Liver (tissue), 3 donors: ENCODE measurements around the gene SYNPR.

Source experiments
- GABPA ChIP-seq, 2 donors: IDR thresholded peaks in 1 of 2; conservative IDR thresholded peaks in 1 of 2; 2 replicates each; pipeline ENCODE4 v1.6.1; 2016; ENCODE audit warnings: antibody characterized with exemption in 2 of 2, mild to moderate bottlenecking in 1 of 2, moderate library complexity in 1 of 2
- HNF4G ChIP-seq: IDR thresholded peaks from 2 replicates; pipeline ENCODE4 v1.6.1; 2016; ENCODE audit warnings: antibody characterized with exemption
- SP1 ChIP-seq: IDR thresholded peaks from 2 replicates; pipeline ENCODE4 v1.6.1; 2018; ENCODE audit warnings: antibody characterized with exemption, mild to moderate bottlenecking
- TAF1 ChIP-seq: conservative IDR thresholded peaks from 2 replicates; pipeline ENCODE4 v1.6.1; 2016; ENCODE audit warnings: antibody characterized with exemption, mild to moderate bottlenecking
- TF ChIP-seq, protein P1 (sequence below): fragments of 150-350 bp; IDR thresholded peaks from 2 replicates; pipeline ENCODE4 v1.5.1; 2017; ENCODE audit warnings: improper control_type of control experiment, low read depth, low read length; ENCODE audit not compliant: missing input control
- TF ChIP-seq, protein P2 (sequence below): IDR thresholded peaks from 2 replicates; pipeline ENCODE4 v1.6.1; 2016; ENCODE audit warnings: antibody characterized with exemption
- donor health status: healthy.
- donor health status: healthy.

DNA sequence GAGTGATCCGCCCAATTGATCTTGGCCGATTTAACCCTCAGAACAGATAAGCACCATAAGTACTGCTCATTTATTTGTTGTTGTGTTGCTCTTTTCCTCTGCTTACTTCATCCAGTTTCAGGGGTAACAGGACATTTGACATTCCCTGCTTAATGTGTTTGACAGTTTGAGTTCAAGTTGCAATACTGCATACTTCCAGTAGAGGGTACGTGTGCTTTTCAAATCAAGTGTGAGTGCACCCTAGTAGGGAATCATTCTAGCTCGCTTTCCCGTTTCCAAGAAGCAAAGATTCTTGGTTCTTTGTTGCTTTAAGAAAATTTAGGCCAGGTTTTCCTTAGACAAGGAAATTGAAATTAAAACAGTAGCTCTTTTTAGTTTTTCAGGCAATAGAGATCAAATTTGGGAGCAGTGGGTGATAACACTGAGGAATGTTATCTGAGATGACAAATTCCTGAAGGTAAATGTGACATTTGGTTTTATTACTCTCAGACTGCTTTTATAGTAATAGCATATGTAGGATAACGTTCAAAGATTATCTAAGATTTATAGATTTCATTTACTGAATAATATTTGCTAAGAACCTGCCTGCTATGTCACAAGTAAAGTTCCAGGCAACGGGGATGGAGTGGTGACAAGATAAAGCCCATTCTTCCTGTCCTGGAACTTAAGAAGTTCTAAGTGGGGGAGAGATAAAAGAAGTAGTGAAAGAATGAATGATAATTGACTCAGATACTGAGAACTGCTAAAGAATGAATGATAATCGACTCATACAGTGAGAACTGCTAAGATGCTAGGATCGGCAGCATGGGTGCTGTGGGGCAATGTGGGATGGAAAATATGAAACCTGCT is 73.3 kb downstream of the SYNPR start:
- TF ChIP-seq, protein P1, sequence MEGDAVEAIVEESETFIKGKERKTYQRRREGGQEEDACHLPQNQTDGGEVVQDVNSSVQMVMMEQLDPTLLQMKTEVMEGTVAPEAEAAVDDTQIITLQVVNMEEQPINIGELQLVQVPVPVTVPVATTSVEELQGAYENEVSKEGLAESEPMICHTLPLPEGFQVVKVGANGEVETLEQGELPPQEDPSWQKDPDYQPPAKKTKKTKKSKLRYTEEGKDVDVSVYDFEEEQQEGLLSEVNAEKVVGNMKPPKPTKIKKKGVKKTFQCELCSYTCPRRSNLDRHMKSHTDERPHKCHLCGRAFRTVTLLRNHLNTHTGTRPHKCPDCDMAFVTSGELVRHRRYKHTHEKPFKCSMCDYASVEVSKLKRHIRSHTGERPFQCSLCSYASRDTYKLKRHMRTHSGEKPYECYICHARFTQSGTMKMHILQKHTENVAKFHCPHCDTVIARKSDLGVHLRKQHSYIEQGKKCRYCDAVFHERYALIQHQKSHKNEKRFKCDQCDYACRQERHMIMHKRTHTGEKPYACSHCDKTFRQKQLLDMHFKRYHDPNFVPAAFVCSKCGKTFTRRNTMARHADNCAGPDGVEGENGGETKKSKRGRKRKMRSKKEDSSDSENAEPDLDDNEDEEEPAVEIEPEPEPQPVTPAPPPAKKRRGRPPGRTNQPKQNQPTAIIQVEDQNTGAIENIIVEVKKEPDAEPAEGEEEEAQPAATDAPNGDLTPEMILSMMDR: peak; percentile 78
- TF ChIP-seq HNF4G (no peak), TAF1 (no peak), SP1 (no peak), GABPA (IDR thresholded peaks at IDR 0.05 in 1 of 2, conservative IDR thresholded peaks at IDR 0.05 in 1 of 2) (no peak)
- TF ChIP-seq, protein P2, sequence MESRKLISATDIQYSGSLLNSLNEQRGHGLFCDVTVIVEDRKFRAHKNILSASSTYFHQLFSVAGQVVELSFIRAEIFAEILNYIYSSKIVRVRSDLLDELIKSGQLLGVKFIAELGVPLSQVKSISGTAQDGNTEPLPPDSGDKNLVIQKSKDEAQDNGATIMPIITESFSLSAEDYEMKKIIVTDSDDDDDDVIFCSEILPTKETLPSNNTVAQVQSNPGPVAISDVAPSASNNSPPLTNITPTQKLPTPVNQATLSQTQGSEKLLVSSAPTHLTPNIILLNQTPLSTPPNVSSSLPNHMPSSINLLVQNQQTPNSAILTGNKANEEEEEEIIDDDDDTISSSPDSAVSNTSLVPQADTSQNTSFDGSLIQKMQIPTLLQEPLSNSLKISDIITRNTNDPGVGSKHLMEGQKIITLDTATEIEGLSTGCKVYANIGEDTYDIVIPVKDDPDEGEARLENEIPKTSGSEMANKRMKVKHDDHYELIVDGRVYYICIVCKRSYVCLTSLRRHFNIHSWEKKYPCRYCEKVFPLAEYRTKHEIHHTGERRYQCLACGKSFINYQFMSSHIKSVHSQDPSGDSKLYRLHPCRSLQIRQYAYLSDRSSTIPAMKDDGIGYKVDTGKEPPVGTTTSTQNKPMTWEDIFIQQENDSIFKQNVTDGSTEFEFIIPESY: no peak
